CD4-positive, alpha-beta T cell treated with Interleukin-4 for 4 hours (primary cell): ENCODE measurements around the gene WDSUB1.

Source experiments
- DNase-seq: peaks from one replicate; pipeline ENCODE4 v3.0.0-alpha.2; 2020

WDSUB1 gene, protein sequence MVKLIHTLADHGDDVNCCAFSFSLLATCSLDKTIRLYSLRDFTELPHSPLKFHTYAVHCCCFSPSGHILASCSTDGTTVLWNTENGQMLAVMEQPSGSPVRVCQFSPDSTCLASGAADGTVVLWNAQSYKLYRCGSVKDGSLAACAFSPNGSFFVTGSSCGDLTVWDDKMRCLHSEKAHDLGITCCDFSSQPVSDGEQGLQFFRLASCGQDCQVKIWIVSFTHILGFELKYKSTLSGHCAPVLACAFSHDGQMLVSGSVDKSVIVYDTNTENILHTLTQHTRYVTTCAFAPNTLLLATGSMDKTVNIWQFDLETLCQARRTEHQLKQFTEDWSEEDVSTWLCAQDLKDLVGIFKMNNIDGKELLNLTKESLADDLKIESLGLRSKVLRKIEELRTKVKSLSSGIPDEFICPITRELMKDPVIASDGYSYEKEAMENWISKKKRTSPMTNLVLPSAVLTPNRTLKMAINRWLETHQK

DNA sequence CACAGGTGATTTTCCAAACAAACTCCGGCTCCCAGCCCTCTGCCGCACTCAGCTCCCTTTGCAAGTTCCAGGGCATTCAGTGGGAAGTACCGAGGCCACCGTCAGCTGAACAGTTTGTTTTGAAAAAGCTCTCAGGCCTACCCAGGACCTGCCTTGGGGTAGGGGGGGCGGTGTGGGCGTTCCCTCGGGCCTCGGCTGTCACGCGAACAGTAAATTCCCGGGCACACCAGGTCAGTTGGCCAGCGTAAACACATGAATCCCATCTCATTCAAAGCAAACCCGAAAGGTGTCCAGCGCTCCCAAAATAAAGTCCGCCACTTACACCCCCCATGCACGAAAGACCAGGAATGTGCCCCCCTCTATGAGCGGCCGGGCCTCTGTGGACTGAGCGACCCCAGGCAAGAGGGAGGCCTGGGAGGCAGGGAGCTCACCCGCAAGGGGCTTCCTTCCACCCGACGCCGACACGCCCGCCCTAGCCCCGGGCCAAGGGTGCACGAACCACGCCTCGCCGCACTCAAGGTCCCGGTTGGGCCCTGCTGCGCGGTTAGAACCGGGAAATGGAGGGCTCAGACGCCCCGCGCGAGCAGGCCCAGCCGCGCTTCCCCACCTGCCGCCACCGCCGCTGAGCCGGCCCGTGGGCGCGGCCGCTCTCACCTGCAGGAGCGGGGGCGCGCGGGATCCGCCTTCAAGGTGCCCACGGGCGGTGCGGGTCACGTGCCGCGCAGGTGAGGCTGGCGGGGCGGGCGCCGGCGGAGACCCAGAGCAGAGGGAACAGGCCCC is at the start of gene WDSUB1:
WDSUB1 (minus strand) TSS at position 775 of the 780 bp plus-strand sequence. CDS start 3,634 bp downstream, outside the sequence.
- no peak for DNase-seq

DNA sequence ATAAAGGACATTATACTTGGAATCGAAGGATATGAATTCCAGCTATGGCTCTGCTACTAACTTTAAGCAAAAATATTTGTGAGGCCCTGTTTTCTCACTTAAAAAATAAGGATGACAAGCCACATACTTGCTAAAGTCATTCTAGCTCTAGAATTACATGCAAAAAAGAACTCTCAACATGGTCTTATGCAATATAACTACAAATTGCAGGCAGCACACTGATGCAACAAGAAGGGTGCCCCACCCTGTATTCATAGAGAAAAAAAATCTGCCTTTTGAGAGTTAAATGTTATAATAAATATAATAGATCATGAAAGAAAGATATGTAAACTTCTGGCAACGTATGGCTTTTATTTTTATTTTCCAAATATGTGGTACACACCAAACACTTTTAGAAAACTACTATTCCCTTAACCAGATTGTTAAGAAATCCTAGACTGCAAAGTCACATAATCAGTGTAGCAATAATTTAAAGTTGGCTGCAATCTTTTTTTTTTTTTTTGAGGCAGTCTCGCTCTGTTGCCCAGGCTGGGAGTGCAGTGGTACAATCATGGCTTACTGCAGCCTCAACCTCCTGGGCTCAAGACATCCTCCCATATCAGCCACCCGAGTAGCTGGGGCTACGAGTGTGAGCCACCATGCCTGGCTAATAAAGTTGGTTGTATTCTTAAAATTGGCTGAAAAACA is 40.2 kb upstream of the WDSUB1 start:
- DNase-seq: no peak

DNA sequence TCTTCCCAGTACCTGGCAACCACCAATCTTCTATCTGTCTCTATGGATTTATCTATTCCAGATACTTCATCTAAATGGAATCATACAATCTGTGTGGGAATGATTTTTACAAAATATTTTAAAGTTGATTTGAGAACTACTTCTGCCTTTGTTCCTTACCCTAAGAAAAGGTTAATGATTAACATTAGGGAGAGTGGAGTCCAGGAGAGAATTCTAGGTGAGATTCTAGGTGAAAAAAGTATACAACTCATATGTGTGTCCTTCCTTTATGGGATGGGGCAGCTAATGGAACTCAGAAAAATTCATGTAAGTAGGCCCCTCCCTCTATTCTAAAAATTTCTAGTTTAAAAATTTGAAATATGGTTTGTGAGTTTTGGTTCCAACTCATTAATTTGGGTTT is 35.9 kb upstream of the WDSUB1 start:
- no peak for DNase-seq

DNA sequence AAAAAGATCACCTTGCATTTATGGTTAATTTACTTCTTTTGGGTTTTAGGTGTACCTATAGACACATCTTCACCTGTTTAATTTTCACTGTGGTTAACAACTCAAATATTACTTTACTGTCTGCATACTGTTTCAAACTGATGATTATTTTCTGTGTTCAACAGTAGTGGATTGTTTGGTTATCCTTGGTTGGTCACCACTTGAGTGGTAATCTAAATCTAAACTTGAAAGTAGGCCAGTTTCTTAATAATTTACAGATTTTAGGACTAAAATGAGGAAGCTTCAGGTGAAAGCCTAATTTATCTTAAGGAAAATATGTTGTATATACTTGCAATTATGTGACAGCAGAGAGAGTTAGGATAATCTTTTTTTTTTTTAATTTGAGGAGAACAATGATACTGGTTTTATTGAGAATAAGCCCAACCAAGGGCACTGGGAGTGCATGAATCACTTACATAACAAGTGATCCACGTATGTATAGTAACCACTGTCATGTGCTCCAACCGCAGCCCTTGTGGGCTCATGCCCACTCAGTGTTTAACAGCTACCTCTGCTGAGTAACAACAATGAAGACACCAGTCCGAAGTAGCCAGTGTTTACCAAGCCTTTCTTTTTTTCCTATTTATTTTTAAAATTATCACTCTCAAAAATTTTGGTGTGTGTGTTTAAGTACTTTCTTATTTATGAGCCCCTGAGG is 31.0 kb upstream of the WDSUB1 start:
- no peak for DNase-seq

DNA sequence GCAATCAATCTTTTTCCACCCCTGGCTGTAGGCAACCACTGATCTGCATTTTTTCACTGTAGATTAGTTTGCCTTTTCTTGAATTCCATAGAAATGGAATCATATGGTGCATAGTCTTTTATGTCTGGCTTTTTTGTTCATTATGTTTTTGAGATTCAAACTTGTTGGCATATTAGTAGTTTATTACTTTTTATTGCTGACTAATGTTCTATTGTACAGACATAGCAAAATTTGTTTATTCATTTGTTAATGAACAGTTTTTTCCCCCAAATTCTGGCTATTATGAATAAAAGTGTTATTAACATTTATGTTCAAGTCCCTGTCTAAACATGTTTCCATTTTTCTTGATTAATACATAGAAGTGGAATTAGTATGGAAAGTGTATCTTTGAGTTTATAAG is 21.4 kb upstream of the WDSUB1 start:
- no peak for DNase-seq

DNA sequence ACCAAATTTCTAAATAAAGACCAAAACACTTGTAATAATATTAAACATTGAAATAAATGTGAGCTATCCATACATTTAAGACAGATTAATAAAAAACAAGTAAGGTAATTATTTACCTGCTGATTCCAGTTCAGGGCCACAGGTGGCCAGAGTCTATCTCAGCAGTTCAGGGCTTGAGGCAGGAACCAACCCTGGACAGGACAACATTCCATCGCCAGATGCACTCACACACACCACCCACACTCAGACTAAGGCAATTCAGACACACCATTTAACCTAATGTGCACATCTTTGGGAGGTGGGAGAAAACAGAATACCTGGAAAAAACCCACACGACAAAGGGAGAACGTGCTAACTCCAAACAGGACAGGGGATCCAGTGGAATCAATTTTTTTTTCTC is 14.1 kb upstream of the WDSUB1 start:
- no peak for DNase-seq

DNA sequence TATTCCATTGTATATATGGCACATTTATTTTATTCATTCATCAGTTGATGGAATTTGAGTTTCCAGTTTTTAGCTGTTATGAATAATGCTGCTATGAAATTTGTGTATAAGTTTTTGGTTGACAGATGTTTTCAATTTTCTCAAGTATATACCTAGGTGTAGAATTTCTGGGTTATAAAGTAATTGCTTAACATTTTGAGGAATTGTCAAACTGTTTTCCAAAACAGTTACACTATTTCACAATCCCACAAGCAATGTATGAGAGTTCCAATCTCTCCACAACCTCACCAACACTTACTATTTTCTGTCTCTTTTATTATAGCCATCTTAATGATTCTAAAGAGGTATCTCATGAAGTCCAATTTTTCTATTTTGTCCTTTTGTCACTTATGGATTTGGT is 12.5 kb upstream of the WDSUB1 start:
- DNase-seq: no peak

DNA sequence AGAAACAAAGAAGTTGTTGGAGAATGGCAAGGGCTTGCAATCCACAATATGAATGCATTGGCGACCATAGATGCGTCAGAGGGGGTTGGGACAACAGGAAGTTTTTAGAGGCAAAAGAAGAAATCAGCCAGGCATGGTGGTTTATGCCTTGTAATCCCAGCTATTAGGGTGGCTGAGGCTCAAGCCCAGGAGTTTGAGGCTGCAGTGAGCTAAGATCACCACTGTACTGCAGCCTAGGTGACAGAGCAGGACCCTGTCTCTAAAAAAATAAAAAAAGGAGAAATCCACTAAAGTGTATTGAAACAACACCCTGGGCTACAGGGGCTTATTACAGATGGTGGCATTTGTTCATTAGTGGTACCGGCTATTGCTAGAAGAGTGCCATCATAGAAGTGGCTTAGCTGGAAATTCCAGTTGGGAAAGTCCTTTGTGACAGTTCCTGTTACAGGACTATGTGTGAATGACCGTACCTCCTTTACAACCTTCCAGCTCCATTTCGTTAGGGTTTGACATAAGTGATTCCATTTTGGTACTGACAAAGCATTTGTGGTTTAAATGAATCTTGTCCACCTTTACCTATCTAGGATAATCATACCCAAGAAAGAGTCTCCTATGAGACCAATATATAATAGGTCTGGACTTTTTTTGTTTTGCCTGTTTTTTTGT is 10.7 kb upstream of the WDSUB1 start:
- DNase-seq: no peak

DNA sequence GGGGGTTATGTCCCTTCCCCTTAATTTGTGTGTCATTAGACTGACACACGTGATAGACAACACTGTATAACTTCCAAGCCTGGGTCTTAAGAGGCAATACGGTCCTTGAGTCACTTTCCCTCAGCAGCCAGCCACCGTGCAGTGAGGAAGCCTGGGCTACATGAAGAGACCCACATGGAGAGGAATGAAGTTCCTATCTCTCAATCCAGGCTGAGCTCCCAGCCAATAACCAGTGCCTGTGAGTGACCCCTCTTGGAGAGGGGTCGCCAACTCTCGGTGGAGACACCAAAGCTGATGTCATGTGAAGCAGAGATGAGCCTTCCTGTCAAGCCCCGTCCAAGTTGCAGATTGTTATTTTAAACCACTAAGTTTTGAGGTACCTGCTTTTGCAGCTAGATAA is 5.7 kb upstream of the WDSUB1 start:
- DNase-seq: no peak

DNA sequence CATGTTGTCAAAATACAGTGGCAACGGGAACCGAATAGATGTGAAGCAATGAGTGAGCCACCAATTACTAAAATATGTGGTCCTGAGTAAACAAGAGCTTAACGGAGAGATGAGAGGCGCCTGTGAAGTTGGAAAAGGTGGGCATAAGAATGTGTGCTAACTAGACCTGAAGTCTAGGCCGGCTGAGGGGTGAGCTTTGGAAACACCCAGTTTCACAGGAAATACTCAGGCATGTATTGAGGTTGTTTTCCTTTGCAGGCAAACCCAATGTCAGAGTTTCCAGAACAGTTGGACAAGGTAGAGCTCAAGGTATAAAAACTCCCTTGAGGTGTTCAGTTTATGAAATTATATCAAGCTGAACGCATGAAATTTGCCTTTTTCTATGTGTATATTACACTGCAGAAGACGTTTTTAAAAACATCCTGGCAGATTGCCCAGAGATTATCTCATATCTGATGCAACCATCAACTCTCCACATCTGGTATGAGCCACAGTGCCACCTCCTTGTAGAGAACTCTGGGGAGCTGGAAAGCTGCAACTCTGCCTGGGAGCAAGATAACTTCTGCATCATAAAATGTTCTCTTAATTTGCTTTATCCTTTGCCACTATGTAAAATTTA is 3.9 kb upstream of the WDSUB1 start:
- DNase-seq: peak; percentile 46

DNA sequence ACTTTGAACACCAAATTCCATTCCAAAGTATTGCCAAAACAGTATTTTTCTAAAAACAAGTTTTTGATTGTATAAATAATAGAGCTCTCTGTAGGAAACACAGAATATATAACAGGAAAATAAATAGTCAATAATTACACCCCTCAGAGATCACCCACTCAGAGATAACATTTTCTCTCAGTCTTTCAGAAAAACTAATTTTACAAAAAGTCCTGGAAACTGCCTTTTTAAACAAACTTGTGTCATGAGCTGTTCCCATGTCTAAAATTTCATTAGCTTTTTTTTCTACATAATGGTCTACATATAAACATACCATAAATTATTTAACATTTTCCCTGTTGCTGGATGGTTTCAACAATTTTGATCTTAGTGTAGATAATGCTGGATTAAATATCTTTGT is 1.2 kb upstream of the WDSUB1 start:
- no peak for DNase-seq

DNA sequence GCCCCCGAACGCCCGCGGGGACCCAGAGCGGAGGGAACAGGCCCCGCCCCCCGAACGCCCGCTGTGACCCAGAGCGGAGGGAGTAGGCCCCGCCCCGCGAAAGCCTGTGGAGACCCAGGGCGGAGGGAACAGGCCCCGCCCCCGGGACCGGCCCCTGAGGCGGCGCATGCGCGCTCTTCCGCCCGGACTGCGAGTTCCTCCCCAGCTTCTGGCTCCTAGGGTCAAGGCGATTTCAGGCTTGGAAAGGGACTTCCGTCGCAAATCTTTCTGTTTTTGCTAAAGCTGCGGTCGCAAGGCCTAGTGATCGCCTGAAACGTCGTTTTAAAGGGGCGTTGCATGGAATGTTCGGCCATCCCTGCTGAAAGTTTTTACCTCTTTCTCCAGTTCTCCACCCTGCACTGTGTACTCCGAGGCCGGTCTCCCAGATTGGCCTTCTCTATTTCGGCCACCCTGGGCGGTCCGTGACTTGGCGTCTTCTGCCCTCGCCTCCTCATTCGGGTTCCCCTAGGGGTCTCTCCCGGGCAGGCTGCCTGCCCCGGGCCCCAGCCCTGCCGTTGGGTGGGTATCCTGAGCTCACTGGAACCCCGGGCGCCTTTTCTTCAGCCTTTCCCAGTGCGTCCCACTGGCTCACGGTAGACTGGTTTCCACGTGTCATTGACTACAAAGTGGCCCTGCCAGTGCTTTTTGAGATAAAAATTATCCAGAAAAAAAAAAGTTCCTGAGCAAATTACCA is 372 bp upstream of the WDSUB1 start:
- peak; percentile 96 for DNase-seq

DNA sequence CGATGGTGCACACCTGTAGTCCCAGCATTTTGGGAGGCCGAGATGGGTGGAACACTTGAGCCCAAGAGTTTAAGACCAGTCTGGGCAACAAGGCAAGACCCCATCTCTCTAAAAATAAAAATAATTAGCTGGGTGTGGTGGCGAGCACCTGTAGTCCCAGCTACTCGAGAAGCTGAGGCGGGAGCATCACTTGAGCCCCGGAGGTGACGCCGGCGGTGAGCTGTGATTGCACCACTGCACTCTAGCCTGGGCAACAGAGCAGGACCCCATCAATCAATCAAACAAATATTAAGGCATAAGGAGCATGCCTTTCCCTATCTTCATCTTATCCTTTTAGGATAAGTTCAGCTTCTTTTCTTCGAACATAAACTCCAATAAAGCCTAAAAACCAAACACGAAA is 1.1 kb downstream of the WDSUB1 start:
- no peak for DNase-seq

DNA sequence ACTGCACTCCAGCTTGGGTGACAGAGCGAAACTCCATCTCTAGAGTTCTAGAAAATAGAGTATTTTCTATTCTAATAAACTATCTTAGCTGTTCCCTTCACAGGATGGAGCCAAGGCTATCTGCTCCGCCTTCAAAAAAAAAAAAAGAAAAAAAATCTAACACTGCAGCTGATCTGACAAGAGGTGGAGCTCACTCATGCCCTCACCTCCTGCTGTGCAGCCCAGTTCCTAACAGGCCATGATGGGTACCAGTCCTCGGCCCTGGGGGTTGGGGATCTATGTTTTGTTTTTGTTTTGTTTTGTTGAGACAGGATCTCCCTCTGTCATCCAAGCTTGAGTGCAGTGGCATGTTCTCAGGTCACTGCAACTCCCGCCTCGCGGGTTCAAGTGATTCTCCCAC is 3.0 kb downstream of the WDSUB1 start:
- no peak for DNase-seq

DNA sequence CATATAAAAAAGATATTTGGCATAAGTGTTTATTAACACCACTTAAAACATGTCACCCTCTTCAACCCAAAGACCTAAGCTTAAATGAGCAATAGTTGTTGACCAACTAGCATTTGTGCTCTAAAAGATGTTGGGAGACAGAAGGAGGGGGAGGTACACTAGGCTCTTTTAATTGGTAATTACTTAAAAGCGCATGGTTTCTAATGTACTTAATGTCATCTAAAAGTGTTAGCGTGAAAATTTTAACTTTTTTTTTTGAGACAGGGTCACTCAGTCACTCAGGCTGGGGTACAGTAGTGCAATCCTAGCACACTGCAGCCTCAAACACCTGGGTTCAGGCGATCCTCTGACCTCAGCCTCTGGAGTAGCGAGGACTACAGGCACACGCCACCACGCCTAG is 5.5 kb downstream of the WDSUB1 start:
- no peak for DNase-seq

DNA sequence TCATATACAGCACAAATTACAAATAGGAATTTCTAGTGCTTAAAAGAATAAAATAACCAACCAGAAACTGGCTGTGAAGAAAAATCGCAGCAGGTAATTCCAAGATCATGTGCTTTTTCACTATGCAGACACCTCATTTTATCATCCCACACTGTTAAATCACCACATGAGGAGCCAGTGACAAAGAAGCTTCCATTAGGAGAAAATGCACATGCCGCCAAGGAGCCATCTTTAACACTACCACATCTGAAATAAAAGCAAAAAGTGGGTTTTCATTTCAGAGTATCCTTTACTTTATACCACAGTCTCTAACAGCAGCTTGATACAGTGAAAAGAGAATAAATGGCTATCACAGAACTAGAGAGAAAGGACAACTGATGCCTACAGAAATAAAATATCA is 6.8 kb downstream of the WDSUB1 start:
- DNase-seq: no peak

DNA sequence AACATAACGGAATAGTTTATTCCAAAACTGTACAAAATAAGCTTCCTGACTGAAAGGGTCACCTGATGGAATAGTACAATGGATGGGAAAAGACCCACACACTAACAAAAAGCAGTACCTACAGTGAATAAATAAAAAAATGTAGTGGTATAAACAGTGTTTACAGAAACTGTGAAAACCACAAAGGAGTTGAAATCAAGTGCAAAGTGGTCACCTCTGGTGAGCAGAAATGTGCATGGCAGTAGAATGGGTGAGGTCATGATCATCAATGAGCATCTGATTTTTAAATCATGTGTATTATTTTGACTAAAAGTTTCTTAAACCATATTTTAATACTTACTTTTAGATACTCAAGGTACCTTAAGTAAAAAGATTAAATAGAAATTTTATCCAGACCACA is 11.4 kb downstream of the WDSUB1 start:
- DNase-seq: no peak

DNA sequence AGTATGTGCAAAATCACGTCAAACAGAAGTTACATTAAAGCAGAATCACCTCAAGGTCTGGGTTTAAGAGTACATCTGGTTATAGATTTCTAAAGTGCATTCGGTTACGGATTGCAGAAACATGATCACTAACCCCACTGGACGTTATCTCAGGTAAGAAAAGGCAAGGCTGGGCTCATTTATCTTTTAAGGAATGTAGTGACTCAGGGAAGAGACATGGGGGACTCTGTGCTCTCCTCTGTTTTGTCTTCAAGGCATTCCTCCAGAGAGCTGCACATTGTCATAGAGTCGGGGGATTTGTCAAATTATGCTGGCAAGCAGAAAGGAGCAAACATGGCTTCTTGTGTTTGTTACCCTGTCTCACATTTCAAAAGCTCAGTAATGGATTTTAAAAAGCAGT is 14.3 kb downstream of the WDSUB1 start:
- DNase-seq: no peak

DNA sequence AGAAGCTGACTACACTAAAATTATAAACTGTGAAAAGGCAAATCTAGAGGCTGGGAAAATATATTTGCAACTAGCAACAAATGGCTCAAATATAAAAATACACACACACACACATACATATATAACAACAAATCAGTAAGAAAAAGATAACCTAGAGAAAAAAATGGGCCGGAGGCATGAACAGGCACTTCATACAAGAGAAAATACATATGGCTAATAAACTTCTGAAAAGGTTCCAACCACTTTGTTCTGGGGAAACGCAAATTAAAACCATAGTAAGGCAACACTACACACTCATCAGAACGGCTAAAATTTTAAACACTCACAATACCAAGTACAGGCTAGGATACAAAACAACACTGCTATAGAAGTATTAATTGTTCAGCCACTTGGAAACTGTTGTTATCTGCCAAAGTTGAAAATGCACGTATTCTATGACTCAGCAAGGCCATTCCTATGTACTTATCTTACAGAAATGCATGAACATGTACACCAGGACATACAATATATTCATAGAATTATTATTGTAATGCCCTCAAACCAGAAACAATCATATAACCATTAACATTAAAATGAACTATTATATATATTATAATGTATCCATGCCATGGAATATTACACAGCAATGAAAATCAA is 15.6 kb downstream of the WDSUB1 start:
- DNase-seq: no peak

DNA sequence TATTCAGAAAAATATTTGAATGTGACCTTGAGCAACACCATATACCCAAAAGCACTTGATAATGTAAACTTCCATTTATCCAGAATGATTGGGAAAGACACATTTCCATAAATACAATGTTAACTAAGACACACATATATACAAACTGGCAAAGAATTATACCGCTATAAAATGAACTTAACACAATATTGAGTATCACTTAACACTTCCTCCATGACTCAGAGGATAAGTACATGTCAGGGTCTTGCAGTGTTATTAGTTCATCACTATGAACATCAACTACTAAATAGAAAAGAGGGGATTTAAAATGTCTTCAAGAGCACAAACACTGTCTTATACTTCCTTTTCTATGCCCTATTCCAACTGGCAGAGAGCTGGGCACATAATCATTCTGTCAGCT is 18.6 kb downstream of the WDSUB1 start:
- no peak for DNase-seq

DNA sequence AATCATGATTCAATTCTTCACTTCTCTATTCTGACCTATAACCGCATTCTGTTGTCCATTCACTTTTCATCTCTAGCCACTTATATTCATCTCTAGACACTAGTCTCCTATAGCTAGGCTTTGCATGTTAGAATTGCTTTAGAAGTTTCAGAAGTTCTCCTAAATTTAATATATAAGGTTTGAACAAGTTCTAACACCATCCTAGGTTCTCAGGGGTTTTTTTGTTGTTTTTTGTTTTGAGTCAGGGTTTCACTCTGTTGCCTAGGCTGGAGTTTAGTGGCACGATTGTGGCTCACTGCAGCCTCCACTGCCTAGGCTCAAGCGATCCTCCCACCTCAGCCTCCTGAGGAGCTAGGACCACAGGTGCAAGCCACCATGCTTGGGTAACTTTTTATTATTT is 19.9 kb downstream of the WDSUB1 start:
- no peak for DNase-seq
